Endothelial cell of umbilical vein (primary cell): ENCODE results near the gene LAMA4. TPM values are rescaled to one million over a fixed set of nuclear protein-coding genes. Genes with fewer than 3 reads are reported as not detected.

Source experiments
- BruUV-seq: library from RNA; stranded (reverse); fragments of 400-500 nt; replicated peaks from 2 replicates; lab custom pipeline; 2021; lab: Mats Ljungman, UMichigan
- CTCF ChIA-PET: fragments of 300-600, 350-600 bp; sonication (Branson Sonifier 250); formaldehyde crosslinking; loops from one replicate; lab custom pipeline; 2021; ENCODE audit warnings: antibody characterized with exemption, inconsistent platforms; lab: Charles Lee
- POLR2A ChIA-PET: fragments of 300-600, 350-600 bp; sonication (Branson Sonifier 250); formaldehyde crosslinking; loops from one replicate; lab custom pipeline; 2021; ENCODE audit warnings: antibody characterized with exemption, inconsistent platforms; lab: Charles Lee
- DNase-seq: peaks from one replicate; pipeline ENCODE4 v3.0.0-alpha.2; 2011; ENCODE audit warnings: low read depth, low spot score
- FAIRE-seq: peaks from 2 replicates; lab custom pipeline; 2011; peaks lifted over from hg19 to GRCh38; lab: Jason Lieb, UNC
- H2AFZ ChIP-seq: 2 replicates; pipeline ENCODE4 v1.6.0; 2012; ENCODE audit warnings: low read depth, low read length, control low read depth, inconsistent platforms
- H3K27ac ChIP-seq: 2 replicates; pipeline ENCODE4 v1.5.1; 2011; ENCODE audit warnings: low read depth, mild to moderate bottlenecking, control low read depth, low read length, moderate library complexity; ENCODE audit not compliant: insufficient read depth
- H3K27me3 ChIP-seq, 2 experiments: 2 replicates each; pipeline versions ENCODE4 v1.6.0 to v1.6.1; 2011; ENCODE audit warnings: low read length in 2 of 2, mixed read lengths in 1 of 2; ENCODE audit not compliant: control insufficient read depth in 2 of 2, insufficient read depth in 2 of 2
- H3K36me3 ChIP-seq, 2 experiments: 2 replicates in 1 of 2; 3 replicates in 1 of 2; pipeline ENCODE4 v1.5.1; 2011; ENCODE audit warnings: low read length in 2 of 2, mild to moderate bottlenecking in 1 of 2, moderate library complexity in 1 of 2; ENCODE audit not compliant: control insufficient read depth in 2 of 2, insufficient read depth in 2 of 2; ENCODE audit errors: extremely low read depth in 1 of 2
- H3K4me1 ChIP-seq: 3 replicates; pipeline ENCODE4 v1.5.1; 2011; ENCODE audit warnings: mild to moderate bottlenecking, low read length; ENCODE audit not compliant: control insufficient read depth, insufficient read depth; ENCODE audit errors: extremely low read depth
- H3K4me2 ChIP-seq: 2 replicates; pipeline ENCODE4 v1.6.1; 2011; ENCODE audit warnings: low read length, control low read depth, mixed read lengths; ENCODE audit not compliant: insufficient read depth
- H3K4me3 ChIP-seq, 3 experiments: fragments of 200-600 bp in 1 of 3; sonication (generic), shearing (Covaris generic) in 1 of 3; replicated peaks in 1 of 3; 2 replicates each; pipeline ENCODE4 v1.5.1; 2011 to 2016; ENCODE audit warnings: control low read depth in 3 of 3, low read length in 3 of 3, mild to moderate bottlenecking in 2 of 3, inconsistent platforms in 1 of 3, low read depth in 1 of 3, moderate library complexity in 1 of 3; ENCODE audit not compliant: insufficient read depth in 1 of 3
- H3K79me2 ChIP-seq: 2 replicates; pipeline ENCODE4 v1.6.0; 2012; ENCODE audit warnings: low read length, inconsistent platforms; ENCODE audit not compliant: control insufficient read depth, insufficient read depth
- H3K9ac ChIP-seq: replicated peaks from 2 replicates; pipeline ENCODE3; 2011; ENCODE audit warnings: low read length, control low read depth; ENCODE audit not compliant: insufficient read depth; ENCODE audit errors: extremely low read depth
- H3K9me1 ChIP-seq: replicated peaks from 3 replicates; pipeline ENCODE4 v1.6.0; 2011; ENCODE audit warnings: mild to moderate bottlenecking, low read length; ENCODE audit not compliant: control insufficient read depth, insufficient read depth; ENCODE audit errors: extremely low read depth
- H3K9me3 ChIP-seq: replicated peaks from 2 replicates; pipeline ENCODE4 v1.5.1; 2012; ENCODE audit warnings: low read length, inconsistent platforms; ENCODE audit not compliant: control insufficient read depth, insufficient read depth
- H4K20me1 ChIP-seq: replicated peaks from 2 replicates; pipeline ENCODE3; 2011; ENCODE audit warnings: mild to moderate bottlenecking, low read length; ENCODE audit not compliant: control insufficient read depth, insufficient read depth; ENCODE audit errors: extremely low read depth
- FOS ChIP-seq: IDR thresholded peaks from 2 replicates; pipeline ENCODE4 v1.6.1; 2011; ENCODE audit warnings: mild to moderate bottlenecking, low read length, moderate library complexity, borderline replicate concordance; ENCODE audit not compliant: insufficient read depth
- MYC ChIP-seq: IDR thresholded peaks from one replicate; pipeline ENCODE4 v1.6.1; 2011; ENCODE audit warnings: mild to moderate bottlenecking, low read depth, low read length
- POLR2A ChIP-seq: IDR thresholded peaks from 2 replicates; pipeline ENCODE4 v1.6.1; 2012; ENCODE audit warnings: low read depth, mild to moderate bottlenecking, control low read depth, low read length
- POLR2AphosphoS5 ChIP-seq: IDR thresholded peaks from 2 replicates; pipeline ENCODE4 v1.6.1; 2012; ENCODE audit warnings: low read depth, mild to moderate bottlenecking, control low read depth, low read length, moderate library complexity; ENCODE audit not compliant: insufficient read depth
- dilution Hi-C: fragments of 300-500 bp; cut with MboI; formaldehyde crosslinking; loops from one replicate; pipeline ENCODE4 v1.15.0; 2019; ENCODE audit warnings: low sequenced_read_pairs; ENCODE audit not compliant: extremely low pct_ligation_motif_present
- intact Hi-C: fragments of 100-400 bp; cut with micrococcal nuclease; formaldehyde crosslinking; loops from one replicate; pipeline ENCODE4 v1.10.0; 2022
- polyA plus RNA-seq, 4 experiments: library from polyadenylated mRNA; depleted of rRNA in 3 of 4; stranded (reverse) in 3 of 4; unstranded in 1 of 4; fragments of >200 nt; gene quantifications; 2 replicates each; pipeline versions ENCODE4 v1.2.1 to v1.2.3, GENCODE V29; 2011 to 2012; ENCODE audit warnings: missing spikeins in 1 of 4
- total RNA-seq: library from RNA; stranded (reverse); gene quantifications from 2 replicates; pipeline ENCODE4 v1.2.3, GENCODE V29; 2021

LAMA4 gene
- total and polyA plus RNA-seq, 2 donors (not counting 3 experiments of a cell fraction or from before 2014, with no cell fraction given): 384 to 629 TPM

GRCh38 chr6:112193117-112193516 is 61.2 kb downstream of the LAMA4 start:
- Histone ChIP-seq H3K79me2 (peaks cover 5% of the 10 kb centered on the region), H3K27ac (no peak overlapping the region), H3K4me3 (no peak overlapping the region), H3K4me1 (peaks cover 8% of the 10 kb centered on the region), H3K27me3 (no peaks in the 10 kb centered on the region), H3K4me2 (no peak overlapping the region), H3K9me3 (no peaks in the 10 kb centered on the region), H4K20me1 (no peaks in the 10 kb centered on the region), H3K9me1 (no peaks in the 10 kb centered on the region), H3K9ac (no peak overlapping the region), H3K36me3 (peaks cover 24 to 39% of the 10 kb centered on the region in 2 experiments), H2AFZ (no peak overlapping the region)
- intact Hi-C loops (no loop called here), dilution Hi-C loops (no loop called here)
- POLR2A ChIA-PET: no interaction called here
- TF ChIP-seq FOS (no peak), POLR2A (peak; percentile 40)
- CTCF ChIA-PET: interaction anchor here (1.1 to 1.9 kb wide), 6 partner anchors 10 to 118 kb away, joined by 3 to 5 read pairs (median 4); no protein-coding TSS in a partner anchor
- FAIRE-seq (no peak), DNase-seq (no peak)
- no TSS peak for BruUV-seq

GRCh38 chr6:112191509-112192020 is 62.8 kb downstream of the LAMA4 start:
- DNase-seq (no peak), FAIRE-seq (no peak)
- BruUV-seq: no TSS peak
- no peaks in the 10 kb centered on the region for H3K9me3 ChIP-seq
- no peak overlapping the region for H3K4me3 ChIP-seq
- H3K4me1 ChIP-seq: peaks cover 10% of the 10 kb centered on the region
- H2AFZ ChIP-seq: no peak overlapping the region
- ChIA-PET POLR2A (no interaction called here), CTCF (interaction anchor here (1.3 kb wide), 1 partner anchor 120 kb away, joined by 4 read pairs; no protein-coding TSS in a partner anchor)
- H3K27ac ChIP-seq: no peak overlapping the region
- intact Hi-C loops: no loop called here
- H3K36me3 ChIP-seq: peaks cover 24 to 50% of the 10 kb centered on the region in 2 experiments
- no peaks in the 10 kb centered on the region for H4K20me1 ChIP-seq
- no peak overlapping the region for H3K4me2 ChIP-seq
- peaks cover 2% of the 10 kb centered on the region for H3K79me2 ChIP-seq
- no peaks in the 10 kb centered on the region for H3K27me3 ChIP-seq
- H3K9ac ChIP-seq: no peak overlapping the region
- no peaks in the 10 kb centered on the region for H3K9me1 ChIP-seq
- dilution Hi-C loops: no loop called here
- no peak for TF ChIP-seq MYC
- TF ChIP-seq POLR2AphosphoS5: no peak
